HL-60 (cell line): ENCODE data around the gene NXPH4.

Experiments used
- DNase-seq, 2 experiments: peaks; one replicate each; pipeline ENCODE4 v3.0.0-alpha.2; 2010 to 2020; ENCODE audit warnings: low read depth in 1 of 2, low spot score in 1 of 2
- H3K27ac ChIP-seq: fragments of 250-450 bp; sonication (Bioruptor Pico); replicated peaks from 2 replicates; pipeline ENCODE4 v1.5.1; 2020; ENCODE audit warnings: mild to moderate bottlenecking, moderate library complexity
- H3K27me3 ChIP-seq: fragments of 250-450 bp; sonication (Bioruptor Pico); 2 replicates; pipeline ENCODE4 v1.5.1; 2021; ENCODE audit warnings: mild to moderate bottlenecking, moderate library complexity; ENCODE audit not compliant: insufficient read depth, poor library complexity, severe bottlenecking
- H3K4me3 ChIP-seq: replicated peaks from 2 replicates; pipeline ENCODE4 v1.5.1; 2011; ENCODE audit warnings: mild to moderate bottlenecking, control low read depth, low read length; ENCODE audit not compliant: insufficient read depth
- GABPA ChIP-seq: IDR thresholded peaks from 2 replicates; pipeline ENCODE4 v1.6.1; 2012; ENCODE audit warnings: low read depth
- POLR2AphosphoS5 ChIP-seq: IDR thresholded peaks from 2 replicates; pipeline ENCODE4 v1.6.1; 2012; ENCODE audit warnings: low read depth
- REST ChIP-seq: IDR thresholded peaks from 2 replicates; pipeline ENCODE4 v1.6.1; 2012; ENCODE audit warnings: low read depth; ENCODE audit not compliant: insufficient replicate concordance
- SPI1 ChIP-seq: IDR thresholded peaks from 2 replicates; pipeline ENCODE4 v1.6.1; 2012; ENCODE audit warnings: low read depth, mild to moderate bottlenecking, borderline replicate concordance
- TF ChIP-seq, protein P1 (sequence below): IDR thresholded peaks from one replicate; pipeline ENCODE4 v1.5.1; 2011; ENCODE audit warnings: low read length, control low read depth, inconsistent platforms; ENCODE audit not compliant: insufficient read depth

NXPH4 gene

DNA sequence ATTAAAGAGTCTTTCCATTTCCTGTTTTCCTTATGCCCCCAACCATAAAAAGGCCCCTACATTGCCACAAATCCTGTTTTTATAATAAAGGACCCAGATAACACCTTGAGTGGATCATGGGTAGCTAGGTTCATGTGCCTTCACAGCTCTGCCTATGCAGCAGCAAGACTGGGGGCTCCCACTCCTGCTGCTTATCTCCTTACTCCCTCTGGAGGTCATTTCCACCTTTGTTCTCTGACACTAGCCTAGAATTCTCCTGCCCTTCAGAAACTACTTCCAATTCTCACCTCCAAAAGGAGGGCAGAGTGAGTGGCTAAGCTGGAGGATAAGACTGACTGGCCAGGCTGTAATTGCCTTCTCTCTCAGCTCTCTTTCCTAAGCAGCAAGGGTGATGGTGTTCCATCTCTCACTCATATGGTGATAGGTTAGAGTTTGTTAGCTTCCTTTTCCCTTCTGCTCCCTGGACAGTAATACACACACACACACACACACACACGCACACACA lies 54.4 kb downstream of the NXPH4 start:
- H3K27me3 ChIP-seq = no peaks in the 10 kb centered on the region
- no peak for DNase-seq
- H3K4me3 ChIP-seq = no peak overlapping the region
- TF ChIP-seq GABPA = no peak
- no peak for TF ChIP-seq POLR2AphosphoS5
- TF ChIP-seq, protein P1, sequence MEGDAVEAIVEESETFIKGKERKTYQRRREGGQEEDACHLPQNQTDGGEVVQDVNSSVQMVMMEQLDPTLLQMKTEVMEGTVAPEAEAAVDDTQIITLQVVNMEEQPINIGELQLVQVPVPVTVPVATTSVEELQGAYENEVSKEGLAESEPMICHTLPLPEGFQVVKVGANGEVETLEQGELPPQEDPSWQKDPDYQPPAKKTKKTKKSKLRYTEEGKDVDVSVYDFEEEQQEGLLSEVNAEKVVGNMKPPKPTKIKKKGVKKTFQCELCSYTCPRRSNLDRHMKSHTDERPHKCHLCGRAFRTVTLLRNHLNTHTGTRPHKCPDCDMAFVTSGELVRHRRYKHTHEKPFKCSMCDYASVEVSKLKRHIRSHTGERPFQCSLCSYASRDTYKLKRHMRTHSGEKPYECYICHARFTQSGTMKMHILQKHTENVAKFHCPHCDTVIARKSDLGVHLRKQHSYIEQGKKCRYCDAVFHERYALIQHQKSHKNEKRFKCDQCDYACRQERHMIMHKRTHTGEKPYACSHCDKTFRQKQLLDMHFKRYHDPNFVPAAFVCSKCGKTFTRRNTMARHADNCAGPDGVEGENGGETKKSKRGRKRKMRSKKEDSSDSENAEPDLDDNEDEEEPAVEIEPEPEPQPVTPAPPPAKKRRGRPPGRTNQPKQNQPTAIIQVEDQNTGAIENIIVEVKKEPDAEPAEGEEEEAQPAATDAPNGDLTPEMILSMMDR = no peak
- TF ChIP-seq SPI1 = no peak
- no peak for TF ChIP-seq REST
- no peak overlapping the region for H3K27ac ChIP-seq

- Histone ChIP-seq H3K27me3 (no peaks in the 10 kb centered on the region), H3K27ac (no peak overlapping the region), H3K4me3 (no peak overlapping the region)
- TF ChIP-seq POLR2AphosphoS5 (no peak), GABPA (no peak), SPI1 (no peak), REST (no peak)
- TF ChIP-seq, protein P1 = no peak
- DNase-seq = no peak
These were observed 56.0 kb downstream of the NXPH4 start for GRCh38 chr12:57272337-57273151.

- TF ChIP-seq, protein P1 = no peak
- TF ChIP-seq REST (no peak), SPI1 (no peak), GABPA (no peak), POLR2AphosphoS5 (no peak)
- Histone ChIP-seq H3K4me3 (no peak overlapping the region), H3K27me3 (no peaks in the 10 kb centered on the region), H3K27ac (no peak overlapping the region)
- no peak for DNase-seq
These were observed 56.9 kb downstream of the NXPH4 start for GRCh38 chr12:57273516-57273915.
